Breast epithelium (tissue), 3 donors: Measurements from ENCODE around the gene CHCHD4.

Source experiments
- POLR2A ChIP-seq: fragments of 450-650 bp; IDR thresholded peaks from one replicate; pipeline ENCODE4 v1.6.1; 2016; ENCODE audit warnings: antibody characterized with exemption, mild to moderate bottlenecking, moderate library complexity
- POLR2AphosphoS5 ChIP-seq, 3 donors: sonication (generic); formaldehyde crosslinking; IDR thresholded peaks; one replicate each; pipeline ENCODE4 v1.6.1; 2017; ENCODE audit warnings: antibody characterized with exemption in 3 of 3
- TF ChIP-seq, protein P1 (sequence below), 3 donors: fragments of 450-650 bp; IDR thresholded peaks; one replicate each; pipeline ENCODE4 v1.5.1; 2016 to 2017; ENCODE audit warnings: antibody characterized with exemption in 3 of 3, mild to moderate bottlenecking in 3 of 3, moderate library complexity in 3 of 3

DNA sequence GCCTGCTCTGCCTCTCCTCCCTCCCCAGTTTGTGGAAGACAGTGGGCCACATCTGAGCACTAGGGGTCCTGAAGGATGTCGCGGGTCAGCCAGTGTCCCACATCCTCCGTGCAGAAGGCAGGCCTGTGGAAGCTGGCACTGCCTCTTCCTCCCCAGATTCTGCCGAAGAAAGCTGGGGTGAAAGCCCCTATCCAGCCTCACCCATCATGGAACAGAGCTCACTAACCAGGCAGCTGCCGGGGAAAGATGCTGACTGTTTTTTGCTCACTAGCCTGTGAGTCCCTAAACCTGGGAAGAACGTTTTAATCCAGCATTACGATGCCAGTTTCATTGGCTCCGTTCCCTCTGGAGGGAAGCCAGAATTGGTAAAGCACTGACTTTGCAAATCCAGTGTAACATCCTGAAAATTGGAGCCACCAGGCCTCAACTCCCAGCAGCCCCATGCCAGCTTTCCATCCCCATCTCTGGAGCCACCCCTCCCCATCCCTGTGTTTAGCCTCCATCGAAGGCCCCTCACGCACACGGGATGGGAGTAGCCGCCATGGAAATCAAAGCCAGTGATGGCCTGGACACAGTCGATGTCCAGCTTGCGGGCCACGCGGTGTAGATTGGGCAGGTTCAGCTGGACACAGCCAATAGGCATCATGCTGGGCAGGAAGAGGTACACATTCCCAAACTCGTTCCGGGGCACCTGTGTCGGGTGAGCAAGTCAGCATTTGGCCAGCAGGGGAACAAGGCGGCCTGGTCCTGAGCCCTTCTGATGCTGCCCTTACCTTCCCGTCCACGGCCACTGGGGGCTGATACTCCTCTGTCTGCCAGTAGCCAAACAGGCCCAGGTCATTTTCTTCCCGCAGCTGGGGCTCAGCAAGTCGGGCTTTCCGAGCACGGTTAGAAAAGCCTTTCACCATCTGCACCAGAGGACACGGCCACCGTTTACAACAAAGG is 23.6 kb upstream of the CHCHD4 start:
- TF ChIP-seq, protein P1, sequence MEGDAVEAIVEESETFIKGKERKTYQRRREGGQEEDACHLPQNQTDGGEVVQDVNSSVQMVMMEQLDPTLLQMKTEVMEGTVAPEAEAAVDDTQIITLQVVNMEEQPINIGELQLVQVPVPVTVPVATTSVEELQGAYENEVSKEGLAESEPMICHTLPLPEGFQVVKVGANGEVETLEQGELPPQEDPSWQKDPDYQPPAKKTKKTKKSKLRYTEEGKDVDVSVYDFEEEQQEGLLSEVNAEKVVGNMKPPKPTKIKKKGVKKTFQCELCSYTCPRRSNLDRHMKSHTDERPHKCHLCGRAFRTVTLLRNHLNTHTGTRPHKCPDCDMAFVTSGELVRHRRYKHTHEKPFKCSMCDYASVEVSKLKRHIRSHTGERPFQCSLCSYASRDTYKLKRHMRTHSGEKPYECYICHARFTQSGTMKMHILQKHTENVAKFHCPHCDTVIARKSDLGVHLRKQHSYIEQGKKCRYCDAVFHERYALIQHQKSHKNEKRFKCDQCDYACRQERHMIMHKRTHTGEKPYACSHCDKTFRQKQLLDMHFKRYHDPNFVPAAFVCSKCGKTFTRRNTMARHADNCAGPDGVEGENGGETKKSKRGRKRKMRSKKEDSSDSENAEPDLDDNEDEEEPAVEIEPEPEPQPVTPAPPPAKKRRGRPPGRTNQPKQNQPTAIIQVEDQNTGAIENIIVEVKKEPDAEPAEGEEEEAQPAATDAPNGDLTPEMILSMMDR (IDR thresholded peaks at IDR 0.05), result no peak
- TF ChIP-seq POLR2AphosphoS5 (IDR thresholded peaks at IDR 0.05) (no peak), POLR2A (no peak)
